KG1 (cell line): Measurements from ENCODE around the gene GPR35.

ENCODE experiments used
- DNase-seq: peaks from one replicate; lab custom pipeline; 2025; lab: John Stamatoyannopoulos, UW

The GPR35 gene

GRCh38 chr2:240624950-240625621 is at the start of gene GPR35:
Gene GPR35 (plus strand): TSS chr2:240625480. CDS start chr2:240629953, 4,473 bp downstream.
- peak; percentile 61 for DNase-seq

DNA sequence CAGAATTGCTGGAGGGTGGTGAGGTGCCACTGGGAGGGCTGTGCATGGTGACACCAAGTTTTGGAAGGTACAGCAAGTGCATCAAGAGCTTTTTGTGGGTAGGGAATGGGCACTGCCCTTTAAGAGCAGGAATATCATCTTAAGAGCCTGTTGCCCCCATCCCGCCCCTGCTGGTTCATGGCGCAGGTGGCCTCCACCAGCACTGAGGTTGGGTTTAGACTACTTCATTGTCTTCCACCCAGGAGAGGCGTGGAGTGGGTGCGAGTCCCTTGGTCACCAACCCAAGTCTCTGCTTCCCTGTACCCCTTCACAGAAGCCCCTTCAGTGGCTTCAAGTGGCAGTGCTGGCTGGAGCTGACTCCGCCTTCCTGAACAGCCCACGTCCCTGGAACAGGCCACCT is 49.2 kb upstream of the GPR35 start:
- no peak for DNase-seq

- no peak for DNase-seq
Observed at GRCh38 chr2:240576436-240577205, 48.7 kb upstream of the GPR35 start.

DNA sequence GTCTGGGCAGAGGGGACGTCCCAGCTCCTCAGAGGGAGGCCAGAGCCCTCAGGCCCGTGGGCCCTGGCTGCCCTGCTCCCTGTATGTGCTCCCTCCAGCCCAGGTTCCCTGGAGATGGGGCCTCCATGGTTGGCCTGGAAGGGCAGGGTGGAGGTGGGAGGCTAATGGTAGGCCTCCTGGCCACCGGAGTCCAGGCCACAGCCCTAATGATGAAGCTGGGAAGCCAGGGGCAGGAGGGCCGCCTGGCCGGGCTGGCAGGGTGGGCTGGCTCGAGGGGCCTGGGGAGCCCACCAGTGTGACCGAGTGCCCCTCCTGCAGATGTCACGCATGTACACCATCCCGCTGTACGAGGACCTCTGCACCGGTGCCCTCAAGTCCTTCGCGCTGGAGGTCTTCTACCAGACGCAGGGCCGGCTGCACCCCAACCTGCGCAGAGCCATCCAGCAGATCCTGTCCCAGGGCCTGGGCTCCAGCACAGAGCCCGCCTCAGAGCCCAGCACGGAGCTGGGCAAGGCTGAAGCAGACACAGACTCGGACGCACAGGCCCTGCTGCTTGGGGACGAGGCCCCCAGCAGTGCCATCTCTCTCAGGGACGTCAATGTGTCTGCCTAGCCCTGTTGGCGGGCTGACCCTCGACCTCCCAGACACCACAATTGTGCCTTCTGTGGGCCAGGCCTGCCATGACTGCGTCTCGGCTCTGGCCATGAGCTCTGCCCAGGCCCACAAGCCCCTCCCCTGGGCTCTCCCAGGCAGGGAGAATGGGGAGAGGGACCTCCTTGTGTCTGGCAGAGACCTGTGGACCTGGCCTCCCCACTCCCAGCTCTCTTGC is 47.8 kb upstream of the GPR35 start:
- no peak for DNase-seq

DNA sequence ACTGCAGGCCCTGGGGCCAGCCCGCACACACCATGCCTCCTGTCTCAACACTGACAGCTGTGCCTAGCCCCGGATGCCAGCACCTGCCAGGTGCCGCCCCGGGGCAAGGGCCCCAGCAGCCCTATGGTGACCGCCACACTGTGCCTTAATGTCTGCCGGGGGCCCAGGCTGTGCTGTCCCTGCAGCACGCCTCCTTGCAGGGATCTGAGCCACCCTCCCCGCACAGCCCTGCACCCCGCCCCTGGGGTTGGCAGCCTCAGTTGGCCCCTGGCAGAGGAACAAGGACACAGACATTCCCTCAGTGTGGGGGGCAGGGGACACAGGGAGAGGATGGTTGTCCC is 47.2 kb upstream of the GPR35 start:
- no peak for DNase-seq

DNA sequence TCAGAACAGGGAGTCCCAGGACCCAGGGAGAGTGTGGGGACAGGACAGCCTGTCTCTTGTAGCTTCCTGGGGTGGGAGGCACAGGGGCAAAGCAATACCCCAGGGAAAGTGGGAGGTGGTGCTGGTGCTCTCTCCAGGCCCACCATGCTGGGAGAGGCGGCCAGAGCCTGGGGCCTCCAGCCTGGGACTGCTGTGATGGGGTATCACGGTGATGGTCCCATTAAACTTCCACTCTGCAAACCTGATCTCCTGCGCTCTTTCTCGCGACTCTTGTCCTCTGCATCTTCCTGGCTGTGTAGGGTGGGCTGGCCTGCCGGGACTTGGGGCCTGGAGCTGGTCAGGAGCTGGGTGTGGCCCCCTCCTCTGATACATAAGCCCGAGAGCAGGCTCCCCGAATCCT is 46.8 kb upstream of the GPR35 start:
- DNase-seq, result no peak

GRCh38 chr2:240579071-240579762 is 46.1 kb upstream of the GPR35 start:
- no peak for DNase-seq

GRCh38 chr2:240579771-240580614 is 45.3 kb upstream of the GPR35 start:
- DNase-seq, result no peak

DNA sequence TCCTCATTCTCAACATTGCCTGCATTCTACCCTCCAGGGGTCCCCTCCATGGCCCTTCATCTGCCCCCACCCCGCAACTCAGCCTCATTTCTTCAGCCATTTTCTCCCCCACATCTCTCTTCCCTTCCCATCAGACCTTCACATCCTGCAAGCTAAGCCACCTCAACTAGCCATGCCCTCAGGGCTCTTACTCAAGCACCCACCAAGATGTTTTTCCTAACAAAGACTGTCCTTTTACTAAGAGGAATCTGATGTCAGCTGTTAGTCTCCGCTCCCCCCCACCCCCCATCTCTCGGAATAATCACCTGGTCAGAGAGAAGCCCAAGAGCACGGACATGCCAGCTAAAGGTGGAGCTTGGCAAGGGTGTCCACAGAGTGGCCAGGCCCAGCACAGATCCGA is 43.5 kb upstream of the GPR35 start:
- DNase-seq, result no peak

DNA sequence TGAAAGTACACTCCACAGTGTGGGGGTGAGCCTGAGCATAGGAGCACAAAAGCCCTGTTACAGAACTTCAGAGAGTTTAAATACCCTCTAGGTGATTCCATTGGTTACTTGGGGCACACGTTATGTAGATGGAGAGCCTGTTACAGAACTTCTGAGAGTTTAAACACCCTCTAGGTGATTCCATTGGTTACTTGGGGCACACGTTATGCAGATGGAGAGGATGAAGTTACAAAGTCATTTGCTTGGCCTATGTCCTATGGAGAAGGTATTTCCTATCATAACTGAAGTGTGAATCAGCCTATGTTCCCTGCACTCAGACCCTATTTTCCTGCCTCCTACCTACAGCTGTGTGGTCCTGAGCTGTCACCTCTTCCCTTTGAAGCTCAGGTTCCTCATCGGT is 42.5 kb upstream of the GPR35 start:
- no peak for DNase-seq

DNA sequence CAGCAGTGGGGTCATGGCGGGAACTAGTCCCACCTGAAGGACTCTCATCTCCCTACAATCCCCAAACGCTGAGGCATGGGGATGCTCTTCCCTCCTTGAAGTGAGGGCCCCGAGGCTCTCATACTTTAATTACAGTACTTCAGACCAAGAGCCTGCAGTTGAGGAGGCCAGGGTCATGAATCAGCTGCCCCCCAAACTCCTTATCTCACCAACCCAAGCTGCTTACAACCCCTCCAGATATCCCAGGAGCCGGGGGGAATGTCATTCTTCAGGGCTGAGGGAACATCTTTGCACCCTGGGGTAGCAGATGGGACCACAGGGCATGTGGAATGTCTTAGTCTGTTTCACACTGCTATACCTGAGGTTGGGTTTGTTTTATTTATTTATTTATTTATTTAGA is 41.5 kb upstream of the GPR35 start:
- DNase-seq, result no peak

- no peak for DNase-seq
Observed at GRCh38 chr2:240584486-240585031, 40.7 kb upstream of the GPR35 start.

GRCh38 chr2:240585101-240585500 is 40.2 kb upstream of the GPR35 start:
- DNase-seq, result no peak

GRCh38 chr2:240585681-240586197 is 39.5 kb upstream of the GPR35 start:
- no peak for DNase-seq

GRCh38 chr2:240586198-240586918 is 38.9 kb upstream of the GPR35 start, which contains the start of gene CAPN10:
Gene CAPN10 (plus strand): TSS chr2:240586734. CDS start chr2:240586912, 178 bp downstream.
- DNase-seq, result peak; percentile 89

- no peak for DNase-seq
Observed at GRCh38 chr2:240586919-240587800, 38.1 kb upstream of the GPR35 start.

DNA sequence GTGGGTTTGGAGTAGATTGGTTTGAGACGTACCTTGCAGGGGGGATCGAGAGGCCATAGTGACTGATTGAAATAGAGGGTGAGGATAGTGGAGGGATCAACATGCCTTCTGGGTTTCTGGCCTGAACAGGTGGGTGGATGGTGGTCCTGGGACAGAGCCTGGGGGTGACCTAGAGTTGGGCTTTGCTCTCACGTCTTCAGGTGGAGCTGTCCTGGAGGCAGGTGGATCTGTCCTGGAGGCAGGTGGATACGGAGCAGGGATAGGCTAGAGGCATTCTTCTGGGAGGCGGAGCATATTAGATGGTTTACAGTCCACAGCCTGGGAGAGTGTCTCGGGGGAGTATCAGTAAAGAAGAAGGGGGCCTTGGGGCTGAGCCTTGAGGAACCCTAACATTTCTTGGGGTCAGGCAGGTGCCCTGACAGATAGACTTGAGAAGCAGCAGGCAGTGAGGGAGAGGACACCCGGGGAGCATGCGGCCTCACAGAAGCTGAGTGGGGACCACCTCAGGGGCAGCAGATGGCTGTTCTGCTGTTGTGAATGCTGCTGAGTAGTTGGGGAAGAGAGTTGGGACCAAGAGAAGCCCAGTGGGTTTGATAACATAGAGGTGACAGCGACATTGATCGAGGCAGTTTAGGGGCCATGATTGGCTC is 37.1 kb upstream of the GPR35 start:
- DNase-seq, result no peak

DNA sequence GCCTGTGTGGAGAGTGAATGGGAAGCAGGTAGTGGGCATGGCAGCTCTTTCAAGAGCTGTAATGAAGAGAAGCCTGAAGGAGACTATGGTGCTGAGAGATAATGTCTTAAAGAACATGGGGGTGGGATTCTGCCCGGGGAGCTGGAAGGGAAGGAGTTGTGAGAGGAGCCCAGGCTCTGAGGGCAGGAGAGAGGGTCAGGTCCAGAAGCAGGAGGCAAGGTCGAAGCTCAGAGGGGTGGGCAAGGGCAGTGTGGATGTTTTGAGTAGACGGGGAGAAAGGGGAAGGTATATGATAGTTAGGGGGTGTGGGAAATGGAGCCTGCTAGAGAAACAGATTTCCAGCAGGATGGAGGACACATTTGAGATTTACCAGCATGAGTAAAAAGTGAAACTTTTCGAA is 36.6 kb upstream of the GPR35 start:
- no peak for DNase-seq
